Lung (tissue), 12 donors: Measurements from ENCODE around the gene HTRA2. TPM values are rescaled to one million over a fixed set of nuclear protein-coding genes. Genes with fewer than 3 reads are reported as not detected.

Experiments
- ATAC-seq: fragments of 200-7000 bp; cut with Tn5 transposase; one replicate; pipeline ENCODE4 v1.9.1; 2020; ENCODE audit warnings: moderate number of reproducible peaks; ENCODE audit not compliant: insufficient read depth, low FRiP score
- DNase-seq, 3 donors: peaks; one replicate each; pipeline ENCODE4 v3.0.0-alpha.2; 2013 to 2017
- H3K27ac ChIP-seq, 2 donors: one replicate each; pipeline ENCODE4 v1.5.1; 2013; ENCODE audit warnings: mild to moderate bottlenecking in 2 of 2, moderate library complexity in 2 of 2, control low read depth in 1 of 2, inconsistent platforms in 1 of 2, low read depth in 1 of 2, low read length in 1 of 2
- H3K27me3 ChIP-seq, 3 donors: one replicate each; pipeline ENCODE4 v1.5.1; 2013; ENCODE audit warnings: low read length in 2 of 3; ENCODE audit not compliant: control insufficient read depth in 3 of 3, insufficient read depth in 3 of 3
- H3K36me3 ChIP-seq, 4 donors: one replicate each; pipeline ENCODE4 v1.5.1; 2013; ENCODE audit warnings: low read length in 4 of 4, mild to moderate bottlenecking in 1 of 4, moderate library complexity in 1 of 4; ENCODE audit not compliant: control insufficient read depth in 4 of 4, insufficient read depth in 4 of 4
- H3K4me1 ChIP-seq, 5 donors: one replicate each; pipeline ENCODE4 v1.5.1; 2013; ENCODE audit warnings: low read length in 5 of 5, mild to moderate bottlenecking in 2 of 5, moderate library complexity in 1 of 5; ENCODE audit not compliant: control insufficient read depth in 5 of 5, insufficient read depth in 5 of 5
- H3K4me3 ChIP-seq: one replicate; pipeline ENCODE4 v1.5.1; 2013; ENCODE audit warnings: mild to moderate bottlenecking, control low read depth, moderate library complexity
- H3K9ac ChIP-seq, 2 donors: one replicate each; pipeline ENCODE4 v1.5.1; 2013; ENCODE audit warnings: low read length in 2 of 2, control low read depth in 1 of 2; ENCODE audit not compliant: insufficient read depth in 1 of 2
- H3K9me3 ChIP-seq, 4 donors: one replicate each; pipeline ENCODE4 v1.5.1; 2013; ENCODE audit warnings: low read length in 3 of 4, mild to moderate bottlenecking in 1 of 4, moderate library complexity in 1 of 4; ENCODE audit not compliant: control insufficient read depth in 4 of 4, insufficient read depth in 3 of 4
- CTCF ChIP-seq: IDR thresholded peaks from 2 replicates; pipeline ENCODE4 v1.5.1; 2012; ENCODE audit warnings: mild to moderate bottlenecking; ENCODE audit errors: control extremely low read depth, extremely low read depth
- WGBS, 2 donors: extraction: QIAGEN DNeasy Blood & Tissue Kit; methylation state at CpG; one replicate each; pipeline ENCODE4 v1.1.7; 2013; 5-methylcytosine and 5-hydroxymethylcytosine counted together
- polyA plus RNA-seq, 2 donors: library from polyadenylated mRNA; stranded (reverse); fragments of 200-250 nt; gene quantifications; one replicate each; pipeline ENCODE4 v1.2.1, GENCODE V29; 2013
- total RNA-seq, 2 donors: library from RNA; depleted of rRNA in 1 of 2; stranded (reverse); fragments of >200 nt in 1 of 2; gene quantifications; one replicate each; pipeline ENCODE4 v1.2.1, GENCODE V29; 2014 to 2021
- donor health status: control.
- donor health status: control.
- donor health status: Bipolar disorder and iron deficiency.
- donor health status: healthy.
- donor health status: DM: yes; HTN: yes; CAD: no.

The HTRA2 gene
- total and polyA plus RNA-seq, 4 donors = 26.6 to 42.1 (median 31.6) TPM

- no peak for TF ChIP-seq CTCF
- WGBS, 2 donors = 95 to 96% methylated on average over 2 of the region's 2 CpGs
- Histone ChIP-seq H3K9me3 (no peaks in the 10 kb centered on the region), H3K27me3 (no peaks in the 10 kb centered on the region), H3K4me1 (peaks cover 3 to 13% (median 6%) of the 10 kb centered on the region in 5 donors), H3K4me3 (no peak overlapping the region), H3K9ac (no peak overlapping the region), H3K27ac (no peak overlapping the region), H3K36me3 (peaks cover 9 to 37% (median 15%) of the 10 kb centered on the region in 4 donors)
- no peak for DNase-seq
- no peak for ATAC-seq
Measured at GRCh38 chr2:74486141-74486540, 43.6 kb upstream of the HTRA2 start.

DNA sequence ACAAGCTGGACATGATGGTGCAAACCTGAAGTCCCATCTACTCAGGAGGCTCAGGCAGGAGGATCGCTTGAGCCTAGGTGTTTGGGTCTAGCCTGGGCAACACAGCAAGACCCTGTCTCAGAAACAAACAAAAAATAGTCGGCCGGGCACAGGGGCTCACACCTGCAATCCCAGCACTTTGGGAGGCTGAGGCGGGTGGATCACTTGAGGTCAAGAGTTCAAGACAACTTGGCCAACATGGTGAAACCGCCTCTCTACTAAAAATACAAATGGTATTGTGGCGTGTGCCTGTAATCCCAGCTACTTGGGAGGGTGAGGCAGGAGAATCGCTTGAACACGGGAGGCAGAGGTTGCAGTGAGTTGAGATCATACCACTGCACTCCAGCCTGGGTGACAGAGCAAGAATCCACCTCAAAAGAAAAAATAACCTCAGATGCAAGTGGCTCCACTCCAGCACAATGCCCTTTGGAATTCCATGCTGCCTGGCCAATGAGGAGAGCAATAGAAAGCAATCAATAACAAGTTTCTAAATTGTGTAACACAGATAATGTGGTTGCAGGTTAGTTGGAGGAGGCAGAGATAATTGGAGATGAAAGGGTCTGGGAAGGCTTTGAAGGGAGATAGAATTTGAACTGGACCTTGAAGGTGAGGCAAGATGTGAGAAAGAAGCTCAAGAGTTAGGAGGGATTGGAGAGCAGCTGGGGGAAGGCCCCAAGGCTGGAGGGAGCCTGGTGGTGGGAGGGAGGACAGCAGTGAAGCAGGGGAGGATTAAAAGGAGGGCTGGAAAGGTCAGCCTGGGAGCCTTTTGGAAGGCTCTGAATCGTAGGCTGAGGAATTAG lies 40.9 kb upstream of the HTRA2 start:
- Histone ChIP-seq H3K4me1 (no peaks in the 10 kb centered on the region), H3K36me3 (peaks cover 19 to 44% (median 41%) of the 10 kb centered on the region in 4 donors), H3K4me3 (no peak overlapping the region), H3K9me3 (no peaks in the 10 kb centered on the region), H3K27ac (no peak overlapping the region), H3K9ac (no peak overlapping the region), H3K27me3 (no peaks in the 10 kb centered on the region)
- TF ChIP-seq CTCF = no peak
- 96 to 97% methylated on average over 9 of the region's 9 CpGs for WGBS, 2 donors
- no peak for ATAC-seq
- DNase-seq = no peak

DNA sequence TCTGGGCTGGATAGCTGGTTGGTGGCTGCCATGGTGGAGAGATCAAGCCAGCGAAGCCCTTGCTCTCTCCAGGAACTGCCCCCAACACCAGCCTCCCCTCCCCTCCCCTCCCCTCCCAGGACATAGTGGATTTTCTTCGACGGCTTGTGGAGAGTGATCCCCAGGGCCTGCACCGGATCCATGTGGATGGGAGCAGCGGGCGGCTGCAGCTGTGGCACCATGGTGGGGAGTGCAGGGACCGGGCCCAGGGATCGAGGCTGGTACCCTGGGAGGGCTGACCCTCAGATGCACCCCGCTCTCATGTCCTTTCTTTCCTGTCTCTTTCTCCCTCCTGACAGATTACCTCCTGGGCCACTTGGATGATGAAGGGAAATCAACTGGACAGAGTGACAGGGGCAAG lies 39.8 kb upstream of the HTRA2 start:
- 94 to 98% methylated on average over 9 of the region's 9 CpGs for WGBS, 2 donors
- Histone ChIP-seq H3K9me3 (no peaks in the 10 kb centered on the region), H3K27ac (no peak overlapping the region), H3K9ac (no peak overlapping the region), H3K36me3 (peaks cover 23 to 43% (median 42%) of the 10 kb centered on the region in 4 donors), H3K27me3 (no peaks in the 10 kb centered on the region), H3K4me1 (no peaks in the 10 kb centered on the region), H3K4me3 (no peak overlapping the region)
- no peak for DNase-seq
- no peak for ATAC-seq
- TF ChIP-seq CTCF = no peak
